ENCODE data around the gene PCDHA3.
"Not testable (repeated sequence)": the region's sequence is repeated elsewhere in the genome, so short reads cannot be mapped to it uniquely, and the experiment has no call there.

PCDHA3 gene

GRCh38 chr5:140821375-140822280, 20.8 kb downstream of the PCDHA3 start, which contains the start of gene PCDHA5:
PCDHA5 (plus strand) TSS chr5:140821613.
- no peak for DNase-seq

DNA sequence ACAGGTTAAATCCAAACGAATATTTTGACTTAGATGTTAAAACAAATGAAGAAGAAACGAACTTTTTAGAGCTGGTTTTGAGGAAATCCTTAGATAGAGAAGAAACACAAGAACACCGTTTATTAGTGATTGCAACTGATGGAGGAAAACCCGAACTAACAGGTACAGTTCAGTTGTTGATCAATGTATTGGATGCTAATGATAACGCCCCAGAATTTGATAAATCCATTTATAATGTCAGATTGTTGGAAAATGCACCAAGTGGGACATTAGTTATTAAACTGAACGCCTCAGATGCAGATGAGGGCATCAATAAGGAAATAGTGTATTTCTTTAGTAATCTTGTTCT, 21.4 kb downstream of the PCDHA3 start:
- no peak for DNase-seq

- DNase-seq, result not testable (repeated sequence)
Observed at GRCh38 chr5:140822969-140823368, 22.1 kb downstream of the PCDHA3 start.

- no peak for DNase-seq
Observed at GRCh38 chr5:140823475-140823874, 22.6 kb downstream of the PCDHA3 start.

DNA sequence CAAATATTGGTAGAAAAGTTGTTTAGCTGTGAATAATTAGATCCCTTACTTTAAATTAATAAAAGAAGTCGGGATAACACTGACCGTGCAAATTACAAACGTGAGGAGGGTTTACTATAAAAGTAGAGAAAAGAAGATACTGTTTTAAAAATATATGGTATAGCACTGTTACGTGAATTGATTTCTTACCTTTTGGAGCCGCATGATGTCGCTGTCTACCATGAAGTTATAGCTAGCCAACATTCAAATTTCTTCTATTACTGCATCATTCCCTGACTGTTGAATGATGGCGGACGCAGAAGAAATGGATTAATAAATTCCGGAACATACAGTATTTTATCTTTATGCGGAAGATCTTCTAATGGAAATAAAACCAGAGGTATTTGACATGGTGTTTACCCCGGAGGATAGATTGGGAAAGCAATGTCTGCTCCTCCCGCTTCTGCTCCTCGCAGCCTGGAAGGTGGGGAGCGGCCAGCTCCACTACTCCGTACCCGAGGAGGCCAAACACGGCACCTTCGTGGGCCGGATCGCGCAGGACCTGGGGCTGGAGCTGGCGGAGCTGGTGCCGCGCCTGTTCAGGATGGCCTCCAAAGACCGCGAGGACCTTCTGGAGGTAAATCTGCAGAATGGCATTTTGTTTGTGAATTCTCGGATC, 27.0 kb downstream of the PCDHA3 start, which contains the start of gene PCDHA6:
Gene PCDHA6, plus strand, starts transcription at position 257 of the 658 bp plus-strand sequence. Its CDS starts 132 bp downstream, at position 389.
- no peak for DNase-seq

DNA sequence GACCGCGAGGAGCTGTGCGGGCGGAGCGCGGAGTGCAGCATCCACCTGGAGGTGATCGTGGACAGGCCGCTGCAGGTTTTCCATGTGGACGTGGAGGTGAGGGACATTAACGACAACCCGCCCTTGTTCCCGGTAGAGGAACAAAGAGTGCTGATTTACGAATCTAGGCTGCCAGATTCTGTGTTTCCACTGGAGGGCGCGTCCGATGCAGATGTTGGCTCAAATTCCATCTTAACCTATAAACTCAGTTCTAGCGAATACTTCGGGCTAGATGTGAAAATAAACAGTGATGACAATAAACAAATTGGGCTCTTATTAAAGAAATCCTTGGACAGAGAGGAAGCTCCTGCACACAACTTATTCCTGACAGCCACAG, 27.5 kb downstream of the PCDHA3 start:
- DNase-seq, result no peak

GRCh38 chr5:140829511-140830501, 28.9 kb downstream of the PCDHA3 start:
- not testable (repeated sequence) for DNase-seq

- no peak for DNase-seq
Observed at GRCh38 chr5:140833993-140834392, 33.1 kb downstream of the PCDHA3 start, which contains the start of gene PCDHA7. PCDHA7 (plus strand) TSS chr5:140834269; CDS start chr5:140834384, 115 bp downstream.

GRCh38 chr5:140834439-140835008, 33.7 kb downstream of the PCDHA3 start:
- not testable (repeated sequence) for DNase-seq

DNA sequence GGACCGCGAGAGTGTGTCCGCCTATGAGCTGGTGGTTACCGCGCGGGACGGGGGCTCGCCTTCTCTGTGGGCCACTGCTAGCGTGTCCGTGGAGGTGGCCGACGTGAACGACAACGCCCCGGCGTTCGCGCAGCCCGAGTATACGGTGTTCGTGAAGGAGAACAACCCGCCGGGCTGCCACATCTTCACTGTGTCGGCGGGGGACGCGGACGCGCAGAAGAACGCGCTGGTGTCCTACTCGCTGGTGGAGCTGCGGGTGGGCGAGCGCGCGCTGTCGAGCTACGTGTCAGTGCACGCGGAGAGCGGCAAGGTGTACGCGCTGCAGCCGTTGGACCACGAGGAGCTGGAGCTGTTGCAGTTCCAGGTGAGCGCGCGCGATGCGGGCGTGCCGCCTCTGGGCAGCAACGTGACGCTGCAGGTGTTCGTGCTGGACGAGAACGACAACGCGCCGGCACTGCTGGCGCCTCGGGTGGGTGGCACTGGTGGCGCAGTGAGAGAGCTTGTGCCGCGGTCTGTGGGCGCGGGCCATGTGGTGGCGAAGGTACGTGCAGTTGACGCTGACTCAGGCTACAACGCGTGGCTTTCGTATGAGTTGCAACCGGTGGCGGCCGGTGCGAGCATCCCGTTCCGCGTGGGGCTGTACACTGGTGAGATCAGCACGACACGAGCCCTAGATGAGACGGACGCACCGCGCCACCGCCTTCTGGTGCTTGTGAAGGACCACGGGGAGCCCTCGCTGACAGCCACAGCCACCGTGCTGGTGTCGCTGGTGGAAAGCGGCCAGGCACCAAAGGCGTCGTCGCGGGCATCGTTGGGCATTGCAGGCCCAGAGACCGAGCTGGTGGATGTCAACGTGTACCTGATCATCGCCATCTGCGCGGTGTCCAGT, 35.0 kb downstream of the PCDHA3 start:
- DNase-seq, result no peak

DNA sequence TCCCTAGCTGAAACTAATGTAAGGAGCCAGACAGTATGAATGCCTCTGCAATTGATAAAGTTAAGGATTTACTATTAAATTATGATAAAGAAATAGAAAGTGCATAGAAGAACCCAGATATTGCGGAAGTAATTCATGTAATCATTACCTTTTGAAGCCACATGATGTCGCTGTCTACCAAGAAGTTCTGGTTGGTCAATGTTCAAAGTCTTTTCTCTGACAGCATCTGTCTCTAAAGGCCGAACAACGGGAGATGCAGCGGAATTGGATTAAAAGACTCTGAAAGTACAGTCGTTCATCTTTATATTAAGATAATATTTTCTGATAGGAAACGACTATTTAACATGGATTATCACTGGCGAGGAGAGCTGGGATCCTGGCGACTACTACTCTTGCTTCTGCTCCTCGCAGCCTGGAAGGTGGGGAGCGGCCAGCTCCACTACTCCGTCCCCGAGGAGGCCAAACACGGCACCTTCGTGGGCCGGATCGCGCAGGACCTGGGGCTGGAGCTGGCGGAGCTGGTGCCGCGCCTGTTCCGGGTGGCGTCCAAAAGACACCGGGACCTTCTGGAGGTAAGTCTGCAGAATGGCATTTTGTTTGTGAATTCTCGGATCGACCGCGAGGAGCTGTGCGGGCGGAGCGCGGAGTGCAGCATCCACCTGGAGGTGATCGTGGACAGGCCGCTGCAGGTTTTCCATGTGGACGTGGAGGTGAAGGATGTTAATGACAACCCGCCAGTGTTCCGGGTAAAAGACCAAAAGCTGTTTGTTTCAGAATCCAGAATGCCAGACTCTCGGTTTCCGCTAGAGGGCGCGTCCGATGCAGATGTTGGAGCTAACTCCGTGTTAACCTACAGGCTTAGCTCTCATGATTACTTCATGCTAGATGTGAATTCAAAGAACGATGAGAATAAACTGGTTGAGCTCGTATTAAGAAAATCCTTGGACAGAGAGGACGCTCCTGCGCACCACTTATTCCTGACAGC, 40.4 kb downstream of the PCDHA3 start, which contains the start of gene PCDHA8:
Gene PCDHA8, plus strand, starts transcription at position 210 of the 985 bp plus-strand sequence. Its CDS starts 135 bp downstream, at position 345.
- DNase-seq, result no peak

DNA sequence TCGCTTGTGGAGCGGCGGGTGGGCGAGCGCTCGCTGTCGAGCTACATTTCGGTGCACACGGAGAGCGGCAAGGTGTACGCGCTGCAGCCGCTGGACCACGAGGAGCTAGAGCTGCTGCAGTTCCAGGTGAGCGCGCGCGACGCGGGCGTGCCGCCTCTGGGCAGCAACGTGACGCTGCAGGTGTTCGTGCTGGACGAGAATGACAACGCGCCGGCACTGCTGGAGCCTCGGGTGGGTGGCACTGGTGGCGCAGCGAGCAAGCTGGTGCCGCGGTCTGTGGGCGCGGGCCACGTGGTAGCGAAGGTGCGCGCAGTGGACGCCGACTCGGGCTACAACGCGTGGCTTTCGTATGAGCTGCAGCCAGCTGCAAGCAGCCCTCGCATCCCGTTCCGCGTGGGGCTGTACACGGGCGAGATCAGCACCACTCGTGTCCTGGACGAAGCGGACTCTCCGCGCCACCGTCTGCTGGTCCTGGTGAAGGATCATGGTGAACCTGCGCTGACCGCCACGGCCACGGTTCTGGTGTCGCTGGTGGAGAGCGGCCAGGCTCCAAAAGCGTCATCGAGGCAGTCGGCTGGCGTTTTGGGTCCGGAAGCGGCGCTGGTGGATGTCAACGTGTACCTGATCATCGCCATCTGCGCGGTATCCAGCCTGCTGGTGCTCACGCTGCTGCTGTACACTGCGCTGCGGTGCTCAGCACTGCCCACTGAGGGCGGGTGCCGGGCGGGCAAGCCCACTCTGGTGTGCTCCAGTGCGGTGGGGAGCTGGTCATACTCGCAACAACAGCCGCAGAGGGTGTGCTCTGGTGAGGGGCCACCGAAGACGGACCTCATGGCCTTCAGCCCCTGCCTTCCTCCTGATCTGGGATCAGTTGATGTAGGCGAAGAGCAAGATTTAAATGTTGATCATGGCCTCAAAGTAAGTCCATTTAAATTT, 42.2 kb downstream of the PCDHA3 start:
- DNase-seq, result no peak

GRCh38 chr5:140848139-140849102, 47.6 kb downstream of the PCDHA3 start, which contains the start of gene PCDHA9:
PCDHA9 (plus strand) TSS chr5:140848382; CDS start chr5:140848496, 114 bp downstream.
- DNase-seq, result not testable (repeated sequence)

GRCh38 chr5:140849831-140850634, 49.2 kb downstream of the PCDHA3 start:
- DNase-seq, result not testable (repeated sequence)
